IMR-90 (cell line): ENCODE results near the gene RASGRF2. TPM values are rescaled to one million over a fixed set of nuclear protein-coding genes. Genes with fewer than 3 reads are reported as not detected.
A peak's percentile ranks its signal among the peaks of the same experiment; 100 is the strongest.

Experiments used
- ATAC-seq: fragments of 200-7000 bp; cut with Tn5 transposase; 2 replicates; pipeline ENCODE4 v1.9.1; 2020; ENCODE audit warnings: low read depth, mild to moderate bottlenecking, moderate library complexity
- BruUV-seq: library from RNA; stranded (reverse); fragments of 400-500 nt; replicated peaks from 2 replicates; lab custom pipeline; 2021; lab: Mats Ljungman, UMichigan
- CTCF ChIA-PET: fragments of 300-600 bp; formaldehyde crosslinking; extraction: SDS; loops from one replicate; lab custom pipeline; 2021; ENCODE audit warnings: antibody characterized with exemption; lab: Yijun Ruan, JAX
- POLR2A ChIA-PET: fragments of 300-600 bp; sonication (Branson Sonifier 250); formaldehyde crosslinking; loops from one replicate; lab custom pipeline; 2022; ENCODE audit warnings: antibody characterized with exemption; ENCODE audit not compliant: unreplicated experiment; lab: Charles Lee
- DNase-seq: peaks from one replicate; pipeline ENCODE4 v3.0.0; 2013
- H2AFZ ChIP-seq: replicated peaks from 2 replicates; pipeline ENCODE3; 2013; ENCODE audit warnings: low read length, mild to moderate bottlenecking; ENCODE audit not compliant: poor library complexity
- H2AK5ac ChIP-seq: 2 replicates; pipeline ENCODE4 v1.6.1; 2013; ENCODE audit warnings: low read depth, low read length, inconsistent platforms
- H2AK9ac ChIP-seq: replicated peaks from 2 replicates; pipeline ENCODE3; 2013; ENCODE audit warnings: mild to moderate bottlenecking, low read depth, low read length, moderate library complexity; ENCODE audit not compliant: poor library complexity
- H2BK120ac ChIP-seq: 2 replicates; pipeline ENCODE4 v1.6.1; 2013; ENCODE audit warnings: low read depth, low read length, inconsistent platforms
- H2BK15ac ChIP-seq: 3 replicates; pipeline ENCODE4 v1.6.1; 2013; ENCODE audit warnings: low read depth, low read length, inconsistent platforms
- H2BK20ac ChIP-seq: 2 replicates; pipeline ENCODE4 v1.6.1; 2013; ENCODE audit warnings: low read depth, mild to moderate bottlenecking, inconsistent platforms, low read length, moderate library complexity
- H2BK5ac ChIP-seq: 2 replicates; pipeline ENCODE4 v1.6.1; 2013; ENCODE audit warnings: mild to moderate bottlenecking, low read depth, low read length, inconsistent platforms; ENCODE audit not compliant: poor library complexity, severe bottlenecking
- H3K14ac ChIP-seq: replicated peaks from 2 replicates; pipeline ENCODE4 v1.6.1; 2013; ENCODE audit warnings: low read depth, low read length, inconsistent platforms
- H3K18ac ChIP-seq: 2 replicates; pipeline ENCODE4 v1.6.1; 2013; ENCODE audit warnings: low read depth, low read length, control low read depth
- H3K23ac ChIP-seq: 2 replicates; pipeline ENCODE4 v1.6.1; 2013; ENCODE audit warnings: low read depth, low read length, inconsistent platforms
- H3K27ac ChIP-seq: 2 replicates; pipeline ENCODE4 v1.5.1; 2013; ENCODE audit warnings: mild to moderate bottlenecking, control low read depth, low read length; ENCODE audit not compliant: insufficient read depth
- H3K27me3 ChIP-seq: 2 replicates; pipeline ENCODE4 v1.6.1; 2013; ENCODE audit warnings: low read length; ENCODE audit not compliant: control insufficient read depth, insufficient read depth
- H3K36me3 ChIP-seq: 2 replicates; pipeline ENCODE4 v1.6.1; 2013; ENCODE audit warnings: low read length, mixed read lengths; ENCODE audit not compliant: control insufficient read depth, insufficient read depth
- H3K4ac ChIP-seq: 2 replicates; pipeline ENCODE4 v1.6.1; 2013; ENCODE audit warnings: low read depth, low read length, inconsistent platforms
- H3K4me1 ChIP-seq: 2 replicates; pipeline ENCODE4 v1.6.1; 2013; ENCODE audit warnings: low read length, mixed read lengths; ENCODE audit not compliant: control insufficient read depth, insufficient read depth
- H3K4me2 ChIP-seq: 2 replicates; pipeline ENCODE4 v1.6.1; 2013; ENCODE audit warnings: low read depth, mild to moderate bottlenecking, control low read depth, low read length, moderate library complexity
- H3K4me3 ChIP-seq: 2 replicates; pipeline ENCODE4 v1.5.1; 2013; ENCODE audit warnings: low read depth, mild to moderate bottlenecking, control low read depth, low read length, moderate library complexity; ENCODE audit not compliant: insufficient read depth
- H3K56ac ChIP-seq: 2 replicates; pipeline ENCODE4 v1.6.1; 2013; ENCODE audit warnings: low read length, inconsistent platforms; ENCODE audit not compliant: insufficient read depth; ENCODE audit errors: extremely low read depth
- H3K79me1 ChIP-seq, 2 experiments: 2 replicates each; pipeline ENCODE4 v1.6.1; 2013; ENCODE audit warnings: low read length in 2 of 2, inconsistent platforms in 1 of 2, low read depth in 1 of 2
- H3K9ac ChIP-seq: 2 replicates; pipeline ENCODE4 v1.6.1; 2013; ENCODE audit warnings: low read depth, low read length, control low read depth
- H3K9me1 ChIP-seq: 2 replicates; pipeline ENCODE4 v1.6.1; 2013; ENCODE audit warnings: low read length, inconsistent platforms; ENCODE audit not compliant: insufficient read depth
- H3K9me3 ChIP-seq: 2 replicates; pipeline ENCODE4 v1.6.1; 2013; ENCODE audit warnings: low read length; ENCODE audit not compliant: control insufficient read depth, insufficient read depth
- H4K20me1 ChIP-seq: 2 replicates; pipeline ENCODE4 v1.6.1; 2013; ENCODE audit warnings: low read length, inconsistent platforms; ENCODE audit not compliant: insufficient read depth
- H4K5ac ChIP-seq: 2 replicates; pipeline ENCODE4 v1.6.1; 2013; ENCODE audit warnings: mild to moderate bottlenecking, low read depth, low read length, control low read depth
- H4K8ac ChIP-seq, 2 experiments: 2 replicates each; pipeline ENCODE4 v1.6.1; 2013; ENCODE audit warnings: low read depth in 2 of 2, low read length in 2 of 2, control low read depth in 1 of 2, inconsistent platforms in 1 of 2
- H4K91ac ChIP-seq: 2 replicates; pipeline ENCODE4 v1.6.1; 2013; ENCODE audit warnings: low read depth, low read length, inconsistent platforms; ENCODE audit not compliant: insufficient read depth
- BHLHE40 ChIP-seq: fragments of 150-350 bp; IDR thresholded peaks from 2 replicates; pipeline ENCODE4 v1.6.1; 2016; ENCODE audit warnings: mild to moderate bottlenecking, low read depth, low read length
- CEBPB ChIP-seq: IDR thresholded peaks from 2 replicates; pipeline ENCODE4 v1.6.1; 2012; ENCODE audit warnings: low read depth, low read length, improper control_type of control experiment
- CHD1 ChIP-seq: IDR thresholded peaks from 2 replicates; pipeline ENCODE4 v1.6.1; 2012; ENCODE audit warnings: low read depth, low read length, improper control_type of control experiment
- CTCF ChIP-seq: conservative IDR thresholded peaks from 2 replicates; pipeline ENCODE4 v1.5.1; 2012; ENCODE audit warnings: mild to moderate bottlenecking, low read depth, low read length, improper control_type of control experiment
- ELK1 ChIP-seq: fragments of 150-350 bp; IDR thresholded peaks from 2 replicates; pipeline ENCODE4 v1.6.1; 2016; ENCODE audit warnings: low read depth, mild to moderate bottlenecking, low read length, moderate library complexity, borderline replicate concordance
- FOS ChIP-seq: fragments of 150-350 bp; IDR thresholded peaks from 2 replicates; pipeline ENCODE4 v1.6.1; 2016; ENCODE audit warnings: low read depth, low read length
- MAFK ChIP-seq: IDR thresholded peaks from 2 replicates; pipeline ENCODE4 v1.6.1; 2012; ENCODE audit warnings: low read depth, low read length, improper control_type of control experiment
- MAZ ChIP-seq: IDR thresholded peaks from 2 replicates; pipeline ENCODE4 v1.6.1; 2012; ENCODE audit warnings: low read depth, mild to moderate bottlenecking, low read length, improper control_type of control experiment, moderate library complexity, borderline replicate concordance
- MXI1 ChIP-seq: IDR thresholded peaks from 2 replicates; pipeline ENCODE4 v1.6.1; 2012; ENCODE audit warnings: low read depth, mild to moderate bottlenecking, low read length, moderate library complexity, borderline replicate concordance
- NFE2L2 ChIP-seq: fragments of 150-350 bp; IDR thresholded peaks from 2 replicates; pipeline ENCODE4 v1.6.1; 2016; ENCODE audit warnings: low read depth, mild to moderate bottlenecking, low read length
- POLR2A ChIP-seq: IDR thresholded peaks from 2 replicates; pipeline ENCODE4 v1.6.1; 2012; ENCODE audit warnings: mild to moderate bottlenecking, low read depth, low read length
- RAD21 ChIP-seq: IDR thresholded peaks from 2 replicates; pipeline ENCODE4 v1.6.1; 2012; ENCODE audit warnings: low read length, improper control_type of control experiment
- RCOR1 ChIP-seq: IDR thresholded peaks from 2 replicates; pipeline ENCODE4 v1.6.1; 2012; ENCODE audit warnings: mild to moderate bottlenecking, low read length, improper control_type of control experiment; ENCODE audit not compliant: insufficient replicate concordance
- RFX5 ChIP-seq: IDR thresholded peaks from 2 replicates; pipeline ENCODE4 v1.8.0; 2012; ENCODE audit warnings: low read depth, mild to moderate bottlenecking, low read length, moderate library complexity
- SMC3 ChIP-seq: fragments of 150-350 bp; IDR thresholded peaks from 2 replicates; pipeline ENCODE4 v1.6.1; 2016; ENCODE audit warnings: low read depth, mild to moderate bottlenecking, antibody characterized with exemption, low read length, moderate library complexity
- WGBS, 2 experiments: methylation state at CpG; one replicate each; pipeline versions ENCODE4 v1.1.5 to v1.1.7; 2013; ENCODE audit warnings: missing lambda C conversion rate in 2 of 2; ENCODE audit not compliant: insufficient read length in 1 of 2; ENCODE audit errors: extremely low coverage in 2 of 2; 5-methylcytosine and 5-hydroxymethylcytosine counted together
- dilution Hi-C: fragments of 300-500 bp; cut with HindIII; formaldehyde crosslinking; loops from one replicate; pipeline ENCODE4 v1.14.3; 2018; ENCODE audit warnings: low sequenced_read_pairs; ENCODE audit not compliant: unreplicated experiment
- in situ Hi-C: fragments of 300-500 bp; cut with MboI; formaldehyde crosslinking; loops from 3 replicates; pipeline ENCODE4 v1.14.3; 2019; ENCODE audit warnings: low sequenced_read_pairs, inconsistent platforms, mixed read lengths
- intact Hi-C: fragments of 100-400 bp; cut with micrococcal nuclease; formaldehyde crosslinking; loops from 2 replicates; pipeline ENCODE4 v1.10.0; 2022
- polyA plus RNA-seq, 3 experiments: library from polyadenylated mRNA; depleted of rRNA; stranded (reverse); fragments of >200 nt; gene quantifications; 2 replicates each; pipeline ENCODE4 v1.2.3, GENCODE V29; 2012; ENCODE audit warnings: low replicate concordance in 1 of 3
- total RNA-seq: library from RNA; depleted of rRNA; stranded (reverse); fragments of >200 nt; gene quantifications from 2 replicates; pipeline ENCODE4 v1.2.3, GENCODE V29; 2012
- TF ChIP-seq, protein P1 (sequence below): fragments of 150-350 bp; IDR thresholded peaks from 2 replicates; pipeline ENCODE4 v1.6.1; 2017; ENCODE audit warnings: mild to moderate bottlenecking, antibody characterized with exemption, low read length, low read depth

The RASGRF2 gene
- total and polyA plus RNA-seq, 2 of the 4 experiments (the other 2 are of a cell fraction) = 2.9 to 5.0 TPM

DNA sequence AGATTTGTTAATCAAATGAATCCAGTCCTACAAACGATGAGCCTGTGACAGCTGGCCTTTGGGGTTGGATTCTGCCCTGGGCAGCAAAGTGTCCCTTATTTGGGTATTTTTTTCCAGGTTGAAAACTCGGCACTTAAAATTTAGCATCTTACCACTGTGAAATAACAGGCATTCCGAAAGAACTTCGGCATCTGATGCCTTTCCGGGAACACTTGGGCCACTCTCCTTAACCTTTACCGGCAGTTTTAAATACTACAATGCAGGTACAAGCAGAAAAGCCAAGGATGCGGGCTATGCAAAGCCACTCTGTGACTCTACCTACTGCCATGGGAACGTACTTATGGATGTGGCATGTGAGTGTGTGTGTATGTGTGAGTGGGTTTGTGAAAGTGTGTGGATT lies 1.0 kb upstream of the RASGRF2 start:
- no peak for ATAC-seq
- Histone ChIP-seq H3K4me1 (peaks cover 4% of the 10 kb centered on the region; the same call in 1 of the 2 replicates), H3K36me3 (no peaks in the 10 kb centered on the region), H2BK120ac (peak overlapping the region; percentile 22; the same call in 1 of the 2 replicates), H2BK20ac (no peak overlapping the region), H4K91ac (no peak overlapping the region), H2AK5ac (peak overlapping the region; percentile 86; the same call in 1 of the 2 replicates), H3K4ac (no peak overlapping the region), H3K23ac (peak overlapping the region; percentile 77), H3K4me3 (no peak overlapping the region), H3K4me2 (no peak overlapping the region), H2BK5ac (no peak overlapping the region), H3K9ac (no peak overlapping the region), H3K9me1 (peaks cover 7% of the 10 kb centered on the region), H3K27me3 (no peaks in the 10 kb centered on the region), H2AK9ac (no peak overlapping the region), H4K8ac (peak overlapping the region in 1 of 2 experiments; percentile 25; a peak in 1 of 4 replicates), H4K20me1 (no peaks in the 10 kb centered on the region), H3K56ac (no peak overlapping the region), H3K14ac (peak overlapping the region; percentile 24; the same call in 1 of the 2 replicates), H3K9me3 (no peaks in the 10 kb centered on the region), H4K5ac (no peak overlapping the region), H3K79me1 (peaks cover 4 to 28% of the 10 kb centered on the region in 2 experiments), H3K27ac (no peak overlapping the region), H3K18ac (no peak overlapping the region), H2BK15ac (no peak overlapping the region), H2AFZ (no peak overlapping the region)
- intact Hi-C loops = no loop called here
- CTCF ChIA-PET = interaction anchor here (2.9 kb wide), 1 partner anchor 149 kb away, joined by 15 read pairs; no protein-coding TSS in a partner anchor
- DNase-seq = no peak
- TF ChIP-seq RCOR1 (no peak), FOS (no peak), MAFK (no peak), CEBPB (no peak), POLR2A (no peak), MAZ (no peak), RAD21 (no peak), CTCF (no peak), CHD1 (no peak), NFE2L2 (no peak), BHLHE40 (no peak), SMC3 (no peak), MXI1 (no peak), ELK1 (no peak), RFX5 (no peak)
- TF ChIP-seq, protein P1, sequence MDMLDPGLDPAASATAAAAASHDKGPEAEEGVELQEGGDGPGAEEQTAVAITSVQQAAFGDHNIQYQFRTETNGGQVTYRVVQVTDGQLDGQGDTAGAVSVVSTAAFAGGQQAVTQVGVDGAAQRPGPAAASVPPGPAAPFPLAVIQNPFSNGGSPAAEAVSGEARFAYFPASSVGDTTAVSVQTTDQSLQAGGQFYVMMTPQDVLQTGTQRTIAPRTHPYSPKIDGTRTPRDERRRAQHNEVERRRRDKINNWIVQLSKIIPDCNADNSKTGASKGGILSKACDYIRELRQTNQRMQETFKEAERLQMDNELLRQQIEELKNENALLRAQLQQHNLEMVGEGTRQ = no peak
- dilution Hi-C loops = no loop called here
- WGBS, 2 experiments = 100% methylated on average over 2 of the region's 8 CpGs; no CpG with 5 or more reads in 1 of the 2 experiments
- in situ Hi-C loops = no loop called here
- BruUV-seq = no TSS peak
- POLR2A ChIA-PET = no interaction called here
